NCI-H524 treated with DMSO at 0.1 percent for 48 hours (cell line): ENCODE data around the gene LTBP1.

Source experiments
- DNase-seq: peaks from one replicate; lab custom pipeline; 2025; lab: John Stamatoyannopoulos, UW

LTBP1 gene

DNA sequence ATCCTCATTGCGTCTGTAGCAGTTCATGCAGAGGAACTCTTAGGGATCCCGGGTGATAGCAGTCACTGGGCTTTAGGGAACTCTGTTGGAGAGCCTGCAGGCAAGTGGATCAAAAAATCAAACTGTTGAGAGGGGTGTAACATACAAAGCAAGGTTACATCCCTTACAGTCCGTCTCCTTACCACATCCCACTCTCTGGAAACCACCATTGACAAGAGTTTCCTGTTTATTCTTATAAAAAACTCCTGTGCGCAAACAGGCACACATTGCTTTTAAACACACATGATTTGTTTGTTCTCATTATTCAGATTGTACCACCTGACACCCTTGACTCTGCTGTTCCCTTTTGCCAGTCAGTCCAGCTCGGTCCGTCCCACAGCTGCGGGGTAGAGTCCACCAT, 137.7 kb downstream of the LTBP1 start:
- no peak for DNase-seq

DNA sequence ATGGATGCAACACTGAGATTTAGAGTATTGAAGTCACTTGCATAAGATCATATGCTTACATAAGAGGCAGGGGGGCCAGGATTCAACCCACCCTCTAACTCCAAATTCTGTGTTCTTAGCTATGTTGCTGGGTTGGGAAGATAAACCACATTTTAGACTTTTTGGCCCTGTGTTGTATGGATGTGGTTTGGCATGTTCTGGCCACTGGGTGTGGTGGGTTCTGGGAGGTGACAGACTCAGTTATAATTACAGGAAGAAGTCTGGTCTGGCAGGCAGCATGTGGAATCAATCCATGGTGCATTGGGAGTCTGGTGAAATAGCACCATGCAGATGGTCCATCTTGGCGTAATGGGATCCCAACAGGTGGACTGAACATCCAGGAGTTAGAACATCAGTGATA, 138.9 kb downstream of the LTBP1 start:
- no peak for DNase-seq

DNA sequence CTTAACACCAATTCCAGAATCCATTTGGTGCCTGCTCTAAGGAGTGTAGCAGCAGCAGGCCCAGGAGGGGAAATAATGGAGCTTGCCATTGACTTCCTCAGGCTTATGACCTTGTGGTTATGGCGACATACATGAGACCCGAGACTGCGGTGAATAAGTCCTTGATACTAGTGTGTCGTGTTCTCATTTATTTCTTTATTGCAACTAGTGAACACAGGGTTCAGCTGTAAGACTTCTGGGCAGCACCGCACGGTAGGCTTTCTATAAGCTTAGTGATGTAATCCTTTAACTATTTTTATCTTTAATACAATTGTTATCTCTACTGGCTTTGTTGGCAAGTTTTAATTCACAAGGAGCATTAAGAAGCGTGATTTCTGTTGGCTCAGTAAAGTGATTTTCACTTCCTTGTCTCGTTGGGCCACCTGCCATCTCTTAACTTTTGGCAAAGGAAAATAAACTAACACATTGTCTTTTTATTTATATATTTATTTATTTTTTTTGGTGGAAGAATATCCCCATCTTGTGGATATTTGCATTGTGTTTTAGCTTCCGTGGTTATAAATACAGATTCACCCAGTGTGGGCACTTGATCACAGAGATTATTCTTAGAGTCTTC, 139.8 kb downstream of the LTBP1 start:
- peak; percentile 27 for DNase-seq

DNA sequence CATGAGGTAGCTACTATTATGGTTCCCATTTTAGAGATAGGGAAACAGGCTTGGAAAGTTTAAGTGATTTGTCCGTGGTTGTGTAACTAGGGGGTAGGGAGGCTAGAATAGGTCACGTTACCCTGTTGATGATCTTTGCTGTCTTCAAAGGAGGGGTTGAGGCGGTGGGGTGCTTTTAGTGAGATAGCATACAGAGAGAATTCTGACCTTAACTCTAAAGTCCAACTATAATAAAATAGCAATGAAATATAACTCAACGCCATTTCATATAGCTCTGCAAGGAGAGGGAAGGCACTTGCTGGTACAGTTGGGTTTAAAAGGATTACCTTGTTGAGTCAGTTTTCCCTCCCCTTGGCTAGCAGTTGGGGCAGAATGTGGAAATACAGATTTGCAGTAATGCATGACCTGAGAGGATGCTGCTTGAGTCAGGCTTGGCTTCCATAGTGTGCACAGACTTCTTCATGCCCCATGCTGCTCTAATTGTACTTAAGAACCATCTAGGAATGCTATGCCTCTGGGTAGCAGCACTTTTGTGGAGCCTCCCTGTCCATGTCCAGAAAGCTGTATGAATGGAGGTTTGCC, 143.9 kb downstream of the LTBP1 start:
- DNase-seq, result no peak

DNA sequence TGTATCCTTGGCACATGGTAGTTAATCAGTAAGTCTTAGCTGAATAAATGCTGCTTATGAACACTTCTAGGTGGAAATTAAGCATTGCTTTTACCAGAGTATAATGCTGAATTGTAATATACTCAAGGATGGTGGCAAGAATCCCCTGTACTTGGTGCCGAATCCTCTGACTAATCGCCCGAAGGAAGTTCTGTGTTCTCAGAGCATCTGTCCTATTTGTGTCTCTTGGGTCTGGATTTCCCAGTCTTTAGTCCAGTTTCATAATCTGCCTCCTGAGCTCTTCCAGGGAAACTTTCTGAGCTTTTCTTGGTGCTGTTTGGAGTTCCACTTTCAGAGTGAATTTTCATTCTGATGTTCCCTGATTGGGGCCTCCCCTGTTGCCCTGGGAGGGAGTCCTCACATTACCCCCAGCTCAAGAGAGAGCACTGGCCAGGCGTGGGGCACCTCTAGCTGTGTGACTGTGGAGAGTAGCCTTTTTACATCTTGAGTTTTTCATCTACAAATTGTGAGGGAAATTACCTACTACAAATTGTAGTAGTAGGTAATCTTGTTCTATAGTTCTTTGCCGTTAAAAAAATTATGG, 144.9 kb downstream of the LTBP1 start:
- DNase-seq, result no peak

DNA sequence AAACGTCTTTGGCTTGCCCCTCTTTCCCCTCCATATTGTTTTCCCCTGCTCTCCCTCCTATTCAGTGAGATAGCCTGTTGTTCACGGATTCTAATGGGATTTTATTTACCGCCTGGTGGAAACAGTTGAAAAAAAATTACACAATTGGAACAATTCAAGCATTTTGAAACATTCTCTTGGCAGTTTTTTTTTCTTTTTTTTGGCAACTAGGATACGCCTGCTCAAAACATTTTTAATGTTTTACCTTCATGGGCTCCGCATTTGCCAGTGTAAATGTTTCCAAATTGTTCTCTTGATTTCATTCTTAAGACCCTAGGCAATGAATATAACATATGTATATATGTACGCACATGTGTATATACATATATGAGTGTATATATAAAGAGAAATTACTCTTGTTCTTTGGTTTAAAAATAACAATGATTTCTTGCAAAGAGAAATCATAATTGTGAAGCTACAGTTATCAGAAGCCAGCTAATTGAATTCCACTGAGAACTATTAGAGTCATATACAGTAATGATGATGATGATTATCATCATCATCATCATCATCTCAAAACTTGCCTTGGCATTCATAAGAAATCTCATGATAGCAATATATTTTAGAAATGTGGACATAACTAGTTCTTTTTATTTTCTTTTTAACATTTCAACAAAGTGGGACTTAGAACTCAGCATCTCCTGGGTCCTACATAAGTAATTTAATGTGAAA, 146.7 kb downstream of the LTBP1 start:
- DNase-seq, result no peak

DNA sequence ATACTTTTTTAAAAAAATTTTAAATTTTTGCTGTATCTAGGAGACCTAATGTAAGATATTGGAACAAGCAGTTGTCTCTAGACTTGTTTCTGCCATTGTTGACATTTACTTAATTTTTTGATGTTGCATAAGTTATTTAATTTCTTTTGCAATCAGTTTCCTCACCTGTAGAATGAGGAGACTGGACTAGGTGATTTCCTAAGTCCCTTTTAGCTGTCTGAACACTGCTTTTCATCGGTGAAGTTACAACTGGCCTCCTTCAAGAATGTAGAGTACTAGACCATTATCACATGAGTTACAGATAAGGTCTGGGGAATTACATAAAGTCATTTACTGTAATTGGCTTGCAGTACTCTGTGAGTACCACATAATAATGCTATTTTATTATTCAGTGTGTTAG, 147.6 kb downstream of the LTBP1 start:
- no peak for DNase-seq

DNA sequence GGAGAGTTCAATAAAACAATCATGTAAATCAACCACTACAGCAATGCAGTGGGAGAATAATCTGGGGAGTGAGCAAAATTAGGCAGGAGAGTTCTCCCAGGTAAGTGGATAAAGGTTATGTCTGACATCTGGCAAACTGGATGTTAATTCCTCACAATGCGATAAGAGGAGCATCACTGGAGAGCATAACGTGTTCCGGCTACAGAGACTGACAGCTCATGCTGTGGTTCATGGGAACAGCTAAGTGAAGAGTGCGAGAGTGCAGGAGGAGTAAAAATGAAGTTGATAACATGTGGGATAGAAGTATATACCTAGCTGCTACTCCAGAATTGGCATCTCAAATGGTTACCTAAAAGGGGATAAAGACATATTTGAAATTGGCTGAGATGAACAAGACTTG, 153.2 kb downstream of the LTBP1 start:
- no peak for DNase-seq

DNA sequence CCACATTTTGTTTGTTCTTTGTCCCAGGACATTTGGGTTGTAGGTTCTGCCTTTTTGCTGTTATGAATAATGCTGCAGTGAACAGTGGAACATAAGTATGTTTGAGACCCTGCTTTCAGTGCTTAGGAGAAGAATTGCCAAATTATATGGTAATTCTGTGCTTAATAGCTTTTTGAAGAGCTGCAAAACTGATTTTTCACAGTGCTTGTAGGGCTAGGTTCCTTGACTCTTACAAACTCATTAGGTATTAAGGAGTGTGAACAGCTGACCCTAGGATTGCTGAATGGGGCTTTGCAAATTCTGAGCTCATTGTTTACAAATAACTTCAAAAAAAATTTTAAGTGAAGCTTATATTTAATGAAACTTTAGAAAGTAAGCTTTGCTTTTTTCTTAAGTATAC, 154.2 kb downstream of the LTBP1 start:
- DNase-seq, result no peak

DNA sequence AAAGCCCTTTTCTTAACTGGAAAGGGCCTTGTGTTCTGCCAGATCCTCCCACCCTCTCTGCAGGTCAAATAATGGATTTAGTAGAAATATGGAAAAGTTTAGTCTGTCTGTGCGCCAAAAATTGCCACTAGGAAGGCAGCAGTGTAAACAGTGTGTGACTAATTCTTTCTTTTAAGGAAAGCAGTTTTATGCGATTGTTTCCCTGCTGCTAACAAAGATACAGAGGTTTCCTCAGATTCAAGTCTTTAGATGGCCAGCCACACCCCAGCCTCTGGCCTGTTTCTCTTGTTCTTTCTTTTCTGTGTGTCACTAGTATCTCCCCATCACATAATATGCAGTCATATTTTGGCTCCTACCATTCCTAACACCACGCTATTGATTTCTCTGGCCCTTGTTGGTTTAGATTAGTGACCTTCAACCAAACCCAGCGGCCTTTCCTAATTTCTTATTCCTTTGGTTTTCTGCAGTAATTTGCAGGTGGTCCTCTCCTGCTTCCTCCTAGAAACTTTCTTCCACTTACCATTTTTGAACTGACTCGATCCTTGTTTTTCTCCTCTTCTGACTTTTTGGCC, 157.4 kb downstream of the LTBP1 start:
- no peak for DNase-seq

DNA sequence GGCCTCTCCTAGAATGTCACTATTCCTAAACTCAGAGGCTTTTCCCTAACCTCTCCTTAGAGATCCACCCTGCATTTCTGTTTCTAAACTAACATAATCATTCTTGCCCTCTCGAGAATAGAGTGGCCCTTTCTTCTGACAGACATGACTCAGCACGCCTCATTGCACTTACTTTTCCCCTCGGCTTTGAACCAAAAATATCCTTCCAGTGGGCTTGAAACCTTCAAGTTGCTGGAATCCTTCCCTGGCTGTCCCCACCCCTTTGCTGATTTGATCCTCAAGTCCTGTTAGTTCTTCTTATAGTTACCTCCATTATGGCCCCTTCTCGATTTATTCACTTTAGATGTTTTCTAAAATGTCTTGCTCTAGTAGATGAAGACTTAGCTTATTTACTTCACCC, 158.0 kb downstream of the LTBP1 start:
- DNase-seq, result no peak

DNA sequence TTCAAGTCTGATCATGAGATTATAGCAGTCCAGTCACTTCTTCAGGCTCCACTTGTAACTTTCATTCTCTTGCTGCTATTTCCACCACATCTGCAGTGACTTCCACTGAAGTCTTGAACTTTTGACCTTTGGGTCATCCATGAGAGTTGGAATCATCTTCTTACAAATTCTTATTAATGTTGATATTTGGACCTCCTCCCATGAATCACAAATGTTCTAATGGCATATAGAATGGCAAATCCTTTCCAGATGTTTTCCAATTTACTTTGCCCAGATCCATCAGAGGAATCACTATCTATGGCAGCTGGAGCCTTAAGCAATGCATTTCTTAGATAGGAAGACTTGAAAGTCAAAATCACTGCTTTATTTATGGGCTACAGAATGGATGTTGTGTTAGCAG, 159.4 kb downstream of the LTBP1 start:
- no peak for DNase-seq

DNA sequence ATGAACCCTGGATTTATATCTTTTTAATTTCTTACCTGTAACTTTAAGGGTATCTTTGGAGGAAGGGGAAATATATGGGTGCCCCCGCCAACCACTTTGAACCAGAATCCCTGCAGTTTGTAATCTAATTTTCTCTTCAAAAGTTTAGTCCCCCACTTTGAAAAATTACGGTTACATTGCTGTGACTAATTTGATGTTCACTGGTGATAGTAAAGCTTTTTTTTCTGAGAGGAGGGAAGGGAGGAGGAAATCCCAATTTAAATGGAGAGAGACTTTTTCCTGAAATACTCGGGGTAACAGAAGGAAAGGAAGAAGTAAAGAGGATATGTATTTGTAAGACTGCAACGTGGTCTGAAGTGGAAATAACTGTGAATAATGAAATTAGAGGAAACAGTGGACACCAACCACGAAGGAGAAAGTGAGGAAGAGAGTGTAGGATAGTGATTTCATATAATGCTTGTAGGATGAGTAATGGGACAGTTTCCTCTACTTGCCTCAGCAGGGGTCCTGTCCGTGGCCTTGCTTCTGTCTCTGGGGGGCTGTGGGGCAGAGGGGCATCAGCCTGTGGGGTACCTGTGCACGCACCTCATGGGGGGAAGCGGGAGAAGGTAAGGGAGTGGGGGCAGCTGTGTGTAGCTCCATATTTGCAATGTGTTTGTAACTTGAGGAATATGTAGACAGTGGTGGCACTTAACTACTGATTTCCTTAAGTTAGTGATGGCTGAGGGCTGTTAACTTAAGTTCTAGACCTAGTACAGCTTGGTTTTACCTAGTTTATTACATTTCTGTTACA, 161.1 kb downstream of the LTBP1 start:
- no peak for DNase-seq

DNA sequence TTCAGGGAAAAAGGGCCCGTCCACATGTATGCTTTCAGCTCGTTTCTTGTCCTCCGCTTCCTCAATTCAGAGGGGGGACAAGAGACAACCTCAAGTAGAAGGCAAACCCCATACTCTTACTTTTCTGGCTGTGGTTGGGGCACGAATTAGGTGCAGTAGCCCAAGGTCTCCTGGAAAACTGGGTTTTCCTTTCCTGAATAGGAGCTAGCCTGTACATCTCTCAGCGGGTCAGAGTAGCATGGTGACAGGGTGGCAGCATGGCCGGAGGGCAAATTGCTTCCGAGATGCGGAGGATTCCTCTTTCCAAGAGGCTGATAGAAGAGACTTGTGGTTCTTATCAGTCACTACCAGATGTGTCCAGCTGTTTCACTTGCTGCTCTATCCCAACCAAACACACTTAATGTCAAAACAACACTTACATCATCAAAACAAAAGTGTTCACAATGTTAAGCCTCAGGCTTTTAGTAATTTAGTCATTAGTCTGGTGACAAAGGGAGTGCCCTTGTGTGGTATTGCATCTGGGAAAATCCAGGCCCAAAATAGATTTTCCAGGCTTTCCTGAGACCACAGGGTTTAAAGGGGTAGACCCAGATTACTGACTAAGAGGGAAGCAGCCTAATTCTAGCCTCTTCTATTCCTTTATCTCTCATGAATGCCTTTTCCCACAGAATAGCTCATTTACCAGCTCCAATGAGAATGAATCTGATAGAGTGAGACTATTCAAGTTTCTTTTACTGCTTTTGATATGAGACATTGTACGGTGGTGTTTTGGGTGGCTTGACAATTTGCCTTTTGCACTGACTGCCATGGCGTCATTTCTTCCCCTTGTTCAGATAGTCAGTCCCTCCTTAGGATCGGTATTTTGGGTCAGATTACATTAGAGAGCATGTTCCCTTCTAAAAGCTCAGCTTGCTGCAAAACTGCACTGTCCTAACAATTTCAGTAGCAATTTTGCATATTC, 162.0 kb downstream of the LTBP1 start:
- no peak for DNase-seq

DNA sequence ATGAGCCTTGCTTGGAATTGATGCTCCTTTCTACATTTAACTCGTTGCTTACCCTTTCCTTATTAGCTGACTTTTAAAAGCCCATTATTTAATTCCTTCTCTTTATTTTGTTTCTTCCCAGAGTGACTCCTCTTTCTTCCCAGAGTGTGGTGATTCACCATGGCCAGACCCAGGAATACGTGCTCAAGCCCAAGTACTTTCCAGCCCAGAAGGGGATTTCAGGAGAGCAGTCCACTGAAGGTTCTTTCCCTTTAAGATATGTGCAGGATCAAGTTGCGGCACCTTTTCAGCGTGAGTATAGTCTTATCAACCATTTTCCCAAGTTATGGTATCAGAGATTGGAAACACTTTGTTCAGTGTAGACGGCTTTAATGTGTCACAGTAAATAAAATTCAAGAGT, 163.7 kb downstream of the LTBP1 start:
- no peak for DNase-seq

DNA sequence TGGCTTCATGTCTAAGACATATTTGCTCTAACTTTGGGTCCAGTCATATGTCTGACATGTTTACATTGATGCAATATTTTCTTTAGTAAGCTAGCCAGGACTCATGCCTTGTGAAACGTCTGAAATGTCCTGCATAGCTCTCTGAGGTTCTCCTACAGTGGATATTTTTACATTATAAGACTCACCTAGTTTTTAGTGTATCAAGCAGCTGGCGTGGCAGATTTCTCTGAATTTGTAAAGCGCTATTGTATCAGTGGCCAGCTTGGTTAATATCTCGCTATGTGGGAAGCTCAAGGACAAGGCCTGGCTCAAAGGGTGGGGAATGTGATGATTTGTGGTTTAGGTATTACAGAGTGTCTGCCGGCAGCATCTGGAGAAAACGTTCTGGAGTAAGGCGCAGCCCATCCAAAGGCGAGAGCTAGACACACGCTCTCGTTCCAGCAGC, 164.3 kb downstream of the LTBP1 start:
- no peak for DNase-seq

DNA sequence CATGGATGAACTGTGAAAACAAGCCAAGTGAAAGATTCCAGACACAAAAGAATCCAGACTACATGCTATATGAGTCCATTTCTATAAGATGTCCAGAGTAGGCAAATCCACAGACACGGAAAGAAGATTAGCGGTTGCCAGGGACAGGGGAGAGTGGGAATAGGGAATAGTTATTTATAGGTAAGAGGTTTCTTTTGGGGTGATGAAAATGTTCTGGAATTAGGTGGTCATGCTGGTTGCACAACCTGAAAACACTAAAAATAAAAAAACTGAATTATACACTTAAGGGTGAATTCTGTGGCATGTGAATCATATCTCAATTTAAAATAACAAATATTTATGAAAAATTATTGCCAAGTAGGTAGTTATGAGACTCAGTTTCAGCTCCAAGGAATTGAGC, 168.4 kb downstream of the LTBP1 start:
- no peak for DNase-seq

DNA sequence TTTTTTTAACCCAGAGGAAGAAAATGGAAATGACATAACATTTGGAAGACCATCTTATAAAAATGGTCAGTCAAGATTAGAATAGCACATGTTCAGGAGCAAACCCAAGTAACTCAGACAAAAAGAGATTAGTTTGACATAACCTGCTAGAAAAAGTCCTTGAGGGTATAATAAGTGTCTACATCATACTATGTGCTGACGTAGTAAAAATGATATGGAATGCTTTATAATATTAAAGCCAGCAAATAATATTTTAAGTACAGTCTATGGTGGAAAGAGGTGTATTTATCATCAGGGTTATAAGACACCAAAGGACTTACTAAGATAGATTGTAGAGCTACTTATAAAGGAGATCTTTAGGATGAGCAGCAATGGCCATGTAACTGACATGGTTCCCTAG, 169.0 kb downstream of the LTBP1 start:
- DNase-seq, result no peak

DNA sequence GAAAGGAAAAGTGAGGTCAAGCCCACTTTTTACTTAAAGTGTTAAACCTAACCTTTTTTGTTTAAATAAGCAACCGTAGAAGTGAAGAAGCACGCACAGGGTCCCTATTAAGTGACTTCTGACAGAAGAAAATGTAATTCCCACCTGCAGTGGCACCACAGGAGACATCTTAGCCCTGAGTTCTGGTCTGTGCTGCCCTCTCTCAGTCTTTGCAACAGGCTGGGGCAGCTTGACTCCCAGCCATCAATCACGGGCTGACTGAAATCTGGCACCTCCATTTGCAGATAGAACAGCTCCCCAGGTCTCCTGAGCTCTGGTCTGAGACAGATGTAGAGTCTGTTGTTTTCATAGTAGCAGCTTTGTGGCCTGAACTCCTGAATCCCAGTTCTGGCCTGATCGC, 170.0 kb downstream of the LTBP1 start:
- no peak for DNase-seq

DNA sequence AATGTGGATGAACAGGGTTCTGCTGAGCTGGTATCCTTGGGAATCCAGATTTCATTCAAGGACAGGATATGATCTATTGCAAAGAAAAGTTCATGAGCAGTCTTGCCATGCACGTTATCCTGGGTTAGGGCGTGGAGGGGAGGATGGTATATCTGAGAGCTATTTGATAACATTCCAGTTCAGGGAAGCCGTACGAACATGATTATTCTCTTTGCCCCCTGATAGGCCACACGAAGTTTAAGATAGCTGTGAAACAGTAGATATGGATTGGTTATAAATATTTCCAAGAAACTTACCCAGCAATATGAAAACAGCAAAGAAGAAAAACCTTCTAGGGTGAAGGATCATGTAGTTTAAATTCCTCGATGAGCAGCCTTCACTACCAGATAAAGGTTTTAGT, 171.9 kb downstream of the LTBP1 start:
- no peak for DNase-seq

DNA sequence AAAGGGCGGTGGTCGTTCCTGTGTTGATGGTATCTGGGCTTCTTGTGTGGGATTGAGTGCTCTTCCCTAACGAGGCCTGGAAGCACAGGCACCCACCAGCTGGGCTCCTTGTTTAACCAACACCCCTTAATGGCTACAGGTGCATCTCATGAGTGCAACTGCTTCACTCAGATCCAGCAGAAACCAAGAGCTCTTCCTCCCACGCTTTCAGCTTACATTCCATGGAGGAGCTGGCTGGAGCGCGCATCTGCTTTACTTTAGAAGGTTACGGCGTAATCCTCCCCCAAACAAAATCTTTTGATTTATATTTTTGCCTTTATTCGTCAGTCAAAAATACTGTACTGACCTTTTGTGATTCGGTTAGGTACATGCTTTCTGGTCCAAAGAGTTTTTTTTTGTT, 174.7 kb downstream of the LTBP1 start:
- DNase-seq, result no peak
